ENCODE results near the gene SKAP2.

DNA sequence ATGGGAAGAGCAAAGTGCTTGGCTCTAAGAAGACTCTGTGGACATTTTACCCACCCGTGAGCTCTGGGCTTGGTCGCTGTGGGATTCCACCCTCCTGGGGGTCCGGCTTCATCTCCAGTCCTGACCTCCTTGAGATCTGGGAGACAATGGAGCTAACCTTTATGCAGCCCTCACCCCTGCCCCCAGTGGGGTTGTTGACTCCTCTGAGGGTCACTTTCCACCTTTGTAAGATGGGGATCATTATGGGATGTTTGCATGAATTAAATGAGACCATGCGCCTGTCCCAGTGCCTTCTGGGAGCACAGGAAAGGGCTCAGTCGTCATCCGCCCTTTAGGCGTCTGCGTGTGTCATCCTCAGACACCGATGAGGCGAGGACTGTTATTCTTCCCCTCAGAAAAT lies 237.2 kb downstream of the SKAP2 start:
- TF ChIP-seq, protein P1, sequence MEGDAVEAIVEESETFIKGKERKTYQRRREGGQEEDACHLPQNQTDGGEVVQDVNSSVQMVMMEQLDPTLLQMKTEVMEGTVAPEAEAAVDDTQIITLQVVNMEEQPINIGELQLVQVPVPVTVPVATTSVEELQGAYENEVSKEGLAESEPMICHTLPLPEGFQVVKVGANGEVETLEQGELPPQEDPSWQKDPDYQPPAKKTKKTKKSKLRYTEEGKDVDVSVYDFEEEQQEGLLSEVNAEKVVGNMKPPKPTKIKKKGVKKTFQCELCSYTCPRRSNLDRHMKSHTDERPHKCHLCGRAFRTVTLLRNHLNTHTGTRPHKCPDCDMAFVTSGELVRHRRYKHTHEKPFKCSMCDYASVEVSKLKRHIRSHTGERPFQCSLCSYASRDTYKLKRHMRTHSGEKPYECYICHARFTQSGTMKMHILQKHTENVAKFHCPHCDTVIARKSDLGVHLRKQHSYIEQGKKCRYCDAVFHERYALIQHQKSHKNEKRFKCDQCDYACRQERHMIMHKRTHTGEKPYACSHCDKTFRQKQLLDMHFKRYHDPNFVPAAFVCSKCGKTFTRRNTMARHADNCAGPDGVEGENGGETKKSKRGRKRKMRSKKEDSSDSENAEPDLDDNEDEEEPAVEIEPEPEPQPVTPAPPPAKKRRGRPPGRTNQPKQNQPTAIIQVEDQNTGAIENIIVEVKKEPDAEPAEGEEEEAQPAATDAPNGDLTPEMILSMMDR (IDR thresholded peaks at IDR 0.05): no peak
- TF ChIP-seq POLR2A (IDR thresholded peaks at IDR 0.05): no peak

Measured in lower leg skin (tissue), 3 donors.